GM18502 (cell line): ENCODE measurements around the gene ANGPT4.
"Not testable (repeated sequence)": the region's sequence is repeated elsewhere in the genome, so short reads cannot be mapped to it uniquely, and the experiment has no call there.

Source experiments
- ATAC-seq: cut with Tn5 transposase; IDR thresholded peaks from one replicate; pipeline ENCODE4 v1.9.1; 2021; ENCODE audit warnings: mild to moderate bottlenecking; ENCODE audit not compliant: unreplicated experiment, poor library complexity

ANGPT4 gene

DNA sequence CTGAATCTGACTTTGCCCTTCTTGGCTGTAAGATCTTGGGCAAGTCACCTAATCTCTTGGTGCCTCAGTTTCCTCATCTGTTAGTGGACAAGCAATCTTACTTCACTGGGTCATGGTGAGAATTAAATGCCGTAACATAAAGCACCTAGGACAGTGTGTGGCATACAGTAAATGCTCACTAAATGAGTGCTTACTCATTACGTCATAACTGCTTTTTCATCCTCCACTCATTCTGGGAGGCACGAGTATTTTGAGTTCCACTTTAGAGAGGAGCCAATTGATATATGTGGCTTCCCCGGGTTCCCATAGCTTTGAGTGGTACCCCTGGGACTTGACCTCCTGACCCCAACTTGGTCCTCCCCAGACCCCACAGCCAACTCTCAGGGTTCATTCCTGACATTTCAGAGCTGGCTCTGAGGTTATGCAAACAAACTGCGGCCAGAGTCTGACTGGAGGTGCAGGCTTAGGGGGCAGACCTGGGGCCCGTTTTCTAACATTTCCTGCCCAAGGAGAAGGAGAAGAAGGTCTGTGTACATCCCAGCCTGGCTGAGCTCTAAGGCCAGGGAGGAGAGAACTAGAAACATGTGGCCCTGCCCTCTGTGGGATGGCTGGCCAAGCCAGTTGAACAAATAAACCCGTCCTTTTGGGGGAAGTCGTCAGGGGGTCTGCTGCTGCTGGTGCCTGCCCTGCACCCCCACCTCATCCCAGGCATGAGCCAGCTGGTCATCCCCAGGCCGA is 5.8 kb downstream of the ANGPT4 start:
- ATAC-seq = no peak

DNA sequence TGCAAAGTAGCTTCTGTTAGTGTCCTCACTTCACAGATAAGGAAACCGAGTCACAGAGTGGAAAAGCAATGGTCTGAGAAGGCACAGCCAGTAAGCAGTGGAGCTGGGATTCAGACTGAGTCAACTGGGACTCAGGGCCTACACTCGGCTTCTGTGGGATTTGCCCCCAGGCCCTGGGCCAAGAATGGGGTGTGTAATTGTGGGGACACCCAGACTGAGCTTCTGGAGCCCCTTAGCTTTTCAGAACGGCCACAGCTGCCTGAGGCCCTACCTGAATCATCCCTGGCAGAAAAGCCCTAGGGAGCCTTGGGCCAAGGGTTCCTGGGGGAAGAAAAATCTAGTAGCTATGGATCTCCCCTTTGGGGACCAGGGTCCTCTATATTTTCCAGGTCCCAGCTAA is 6.5 kb downstream of the ANGPT4 start:
- no peak for ATAC-seq

DNA sequence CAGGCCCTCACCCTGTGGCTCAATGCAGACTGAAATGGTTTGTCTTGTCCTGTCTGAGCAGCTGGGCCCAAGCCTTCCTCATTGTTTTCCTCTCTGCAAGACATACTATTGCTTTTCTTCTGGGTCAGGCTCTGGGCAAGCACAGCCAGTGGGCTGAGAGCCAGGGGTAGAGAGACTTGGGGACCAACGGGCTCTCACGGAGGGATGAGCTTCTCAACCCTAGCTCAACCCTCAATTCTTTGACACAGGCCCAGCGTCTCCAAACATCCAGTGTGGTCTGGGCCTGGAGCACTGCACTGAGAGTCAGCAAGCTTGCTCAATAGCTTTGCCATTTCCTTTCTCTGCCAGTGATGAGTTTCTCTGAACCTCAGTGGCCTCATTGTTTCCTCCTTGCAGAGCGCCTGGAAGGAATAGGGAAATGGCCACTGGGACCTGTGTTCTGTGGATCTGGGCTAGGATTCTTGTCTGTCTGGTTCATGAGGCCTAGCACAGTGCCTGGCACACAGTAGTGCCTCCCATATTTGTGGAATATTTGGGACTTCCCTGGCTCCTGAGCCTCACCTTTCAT is 9.3 kb downstream of the ANGPT4 start:
- ATAC-seq = no peak

- no peak for ATAC-seq
These were observed 10.1 kb downstream of the ANGPT4 start for GRCh38 chr20:906001-906520.

- no peak for ATAC-seq
These were observed 10.7 kb downstream of the ANGPT4 start for GRCh38 chr20:905396-905961.

GRCh38 chr20:904039-904545 is 12.0 kb downstream of the ANGPT4 start:
- no peak for ATAC-seq

- not testable (repeated sequence) for ATAC-seq
These were observed 18.7 kb downstream of the ANGPT4 start for GRCh38 chr20:897436-897835.

- ATAC-seq = no peak
These were observed 19.6 kb downstream of the ANGPT4 start for GRCh38 chr20:896501-897025.

DNA sequence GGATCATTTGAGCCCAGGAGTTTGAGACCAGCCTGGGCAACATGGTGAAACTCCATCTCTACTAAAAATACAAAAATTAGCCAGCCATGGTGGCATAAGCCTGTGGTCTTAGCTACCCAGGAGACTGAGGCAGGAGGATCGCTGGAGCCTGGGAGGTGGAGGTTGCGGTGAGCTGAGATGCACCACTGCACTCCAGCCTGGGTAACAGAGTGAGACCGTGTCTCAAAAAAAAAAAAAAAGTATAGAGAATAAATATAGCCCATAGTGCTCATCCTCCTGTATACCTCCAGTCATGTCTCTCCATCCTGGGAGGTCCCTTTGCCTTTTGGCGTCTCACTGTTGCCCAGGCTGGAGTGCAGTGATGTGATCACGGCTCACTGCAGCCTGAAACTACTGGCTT is 23.8 kb downstream of the ANGPT4 start:
- not testable (repeated sequence) for ATAC-seq

DNA sequence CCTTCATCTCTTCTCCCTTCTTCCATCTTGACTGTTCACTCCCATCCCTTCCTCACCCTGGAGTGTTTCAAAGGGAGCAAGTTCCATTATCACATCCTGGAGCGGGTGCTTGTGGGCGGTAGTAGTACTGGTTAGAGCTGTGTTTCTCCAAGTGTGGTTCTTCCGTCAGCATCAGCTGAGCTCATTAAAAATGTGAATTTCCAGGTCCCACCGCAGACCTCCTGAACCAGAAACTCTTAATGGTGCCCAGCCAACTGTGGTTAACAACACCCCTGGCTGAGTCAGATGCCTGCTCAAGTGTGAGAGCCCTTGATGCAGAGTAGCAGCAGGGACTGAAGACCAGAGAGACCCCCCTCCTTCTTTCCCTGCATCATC is 24.4 kb downstream of the ANGPT4 start:
- ATAC-seq = no peak

- no peak for ATAC-seq
These were observed 25.0 kb downstream of the ANGPT4 start for GRCh38 chr20:891058-891705.

DNA sequence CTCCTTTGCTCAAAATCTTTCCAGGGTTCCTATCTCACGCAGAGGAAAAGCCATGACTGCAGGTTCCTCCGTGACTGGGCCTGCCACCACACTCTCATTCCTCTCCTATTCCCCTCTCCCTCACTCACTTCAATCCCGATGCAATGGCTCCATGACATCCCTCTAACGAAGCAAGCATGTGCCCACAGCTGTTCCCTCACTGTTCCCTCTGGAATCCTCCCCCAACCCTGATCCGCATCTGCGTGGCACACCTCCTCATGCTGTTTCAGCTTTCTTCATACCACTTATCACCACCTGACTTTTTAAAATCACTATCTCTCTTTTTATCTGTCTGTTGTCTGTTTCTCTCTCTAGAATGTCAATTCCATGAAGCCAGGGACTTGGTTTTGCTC is 25.5 kb downstream of the ANGPT4 start:
- ATAC-seq = no peak

GRCh38 chr20:889932-890463 is 26.1 kb downstream of the ANGPT4 start:
- ATAC-seq = no peak

DNA sequence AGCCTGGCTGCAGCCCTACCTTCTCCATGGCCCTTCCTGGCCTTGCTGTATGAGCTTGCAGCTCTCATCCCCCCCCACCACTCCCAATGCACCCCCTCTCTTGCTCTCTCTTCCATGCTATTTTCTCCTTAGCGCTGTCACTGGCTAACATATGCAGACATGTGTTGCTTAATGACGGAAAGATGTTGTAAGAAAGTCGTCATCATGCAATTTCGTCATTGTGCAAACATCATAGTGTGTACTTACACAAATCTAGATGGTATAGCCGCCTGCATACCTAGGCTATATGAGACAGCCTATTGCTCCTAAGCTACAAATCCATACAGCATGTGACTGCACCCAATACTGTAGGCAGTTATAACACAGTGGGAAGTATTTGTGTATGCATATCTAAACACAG is 27.0 kb downstream of the ANGPT4 start:
- ATAC-seq = no peak

DNA sequence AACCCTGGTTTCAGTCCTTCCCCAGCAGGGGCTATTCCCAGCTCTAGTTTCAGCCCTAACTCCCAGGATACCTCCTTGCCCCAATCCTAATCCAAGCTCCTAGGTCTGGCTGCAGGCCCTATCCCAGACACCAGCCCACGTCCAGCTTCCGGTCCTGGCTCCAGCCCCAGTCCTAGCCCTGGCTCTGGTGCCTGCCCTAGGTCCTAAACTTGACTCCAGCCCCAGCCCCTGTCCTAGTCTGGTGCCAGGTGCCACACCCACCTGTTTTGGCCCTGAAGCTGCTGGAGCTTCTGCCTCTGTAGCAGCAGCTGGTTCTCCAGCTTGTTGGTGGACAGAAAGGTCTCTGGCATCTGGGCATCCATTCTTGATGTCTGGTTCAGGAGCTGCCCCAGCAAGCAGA is 28.1 kb downstream of the ANGPT4 start:
- ATAC-seq = no peak

- ATAC-seq = no peak
These were observed 29.0 kb downstream of the ANGPT4 start for GRCh38 chr20:887137-887536.

DNA sequence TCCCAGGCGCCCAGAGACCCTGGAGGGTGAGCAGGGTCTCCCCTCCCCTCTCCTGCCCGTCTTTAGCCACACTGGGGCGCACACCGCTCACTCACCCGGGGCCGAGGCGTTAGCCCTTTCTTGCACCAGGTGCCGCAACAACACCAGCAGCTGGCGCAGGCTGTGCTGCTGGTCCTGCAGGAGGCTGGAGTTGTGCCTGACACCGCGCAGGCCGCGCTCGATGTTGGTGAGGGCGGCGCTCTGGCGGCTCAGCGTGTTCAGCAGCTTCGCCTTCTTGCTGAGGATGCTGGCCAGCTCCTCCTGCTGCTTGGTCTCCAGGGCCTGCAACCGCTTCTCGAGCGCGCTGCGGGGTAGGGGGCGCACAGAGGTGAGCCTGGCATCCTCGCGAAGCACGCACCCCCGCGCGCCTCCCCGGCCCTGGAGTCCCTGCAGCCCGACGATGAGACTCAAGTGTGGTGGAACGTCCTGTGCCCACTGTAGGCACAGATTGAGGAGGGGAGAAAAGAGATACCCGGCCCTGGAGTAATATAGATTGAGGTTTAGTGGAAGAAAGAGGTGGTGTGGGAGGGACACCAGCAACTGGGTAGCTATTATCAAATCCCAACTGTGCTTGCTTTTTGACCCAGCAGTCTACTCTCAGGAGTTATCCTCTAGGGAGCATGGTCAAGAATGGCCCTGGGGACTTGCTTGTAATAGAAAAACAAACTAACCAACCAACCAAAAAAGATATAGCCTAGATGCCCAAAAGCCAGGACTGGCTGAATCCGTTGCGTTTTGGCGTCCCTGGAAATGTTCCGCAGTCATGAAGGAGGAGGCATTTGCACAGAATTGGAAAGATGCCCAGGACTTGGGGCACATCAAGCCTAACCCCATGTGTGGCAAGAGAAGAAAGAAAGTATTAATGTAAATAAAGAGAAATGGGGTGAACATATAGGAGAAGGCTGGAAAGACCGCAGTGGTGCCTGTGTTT is 30.9 kb downstream of the ANGPT4 start:
- ATAC-seq = no peak

- ATAC-seq = no peak
These were observed 34.4 kb downstream of the ANGPT4 start for GRCh38 chr20:881783-882144.

DNA sequence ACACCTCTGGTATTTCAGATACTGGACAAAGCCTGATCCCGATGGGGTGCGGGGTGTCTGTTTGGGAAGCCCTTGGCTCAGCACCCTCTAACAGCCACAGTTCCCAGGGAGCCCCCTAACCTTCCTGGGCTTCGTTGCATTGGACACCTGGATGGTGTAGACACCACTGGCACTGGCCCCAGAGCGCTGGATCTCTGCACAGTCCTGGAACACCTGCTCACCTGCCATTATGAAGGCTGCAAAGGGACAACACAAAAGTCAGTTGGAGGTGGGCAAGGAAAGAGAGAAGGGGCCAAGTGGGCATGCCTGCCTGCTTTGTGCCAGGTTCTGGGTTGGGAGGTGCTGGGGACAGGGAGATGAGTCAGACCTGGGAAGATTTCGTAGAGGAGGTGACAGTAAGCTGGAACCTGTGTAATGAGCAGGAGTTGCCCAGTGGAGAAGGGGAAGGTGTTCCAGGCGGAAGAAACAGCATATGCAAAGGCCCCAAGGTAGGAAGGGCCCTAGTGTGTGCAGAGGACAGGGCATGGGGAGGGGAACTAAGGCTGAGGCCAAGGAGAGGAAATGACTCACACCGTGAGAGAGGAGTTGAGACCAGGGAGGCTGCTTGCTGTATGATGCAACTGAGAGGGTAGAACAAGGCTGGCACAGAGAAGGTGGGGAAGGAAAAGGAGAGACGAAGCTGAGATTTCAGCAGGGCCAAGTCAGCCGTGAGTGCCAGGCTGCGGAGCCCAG is 34.9 kb downstream of the ANGPT4 start:
- no peak for ATAC-seq
